ENCODE results near the gene VGF.
"Not testable (repeated sequence)": the region's sequence is repeated elsewhere in the genome, so short reads cannot be mapped to it uniquely, and the experiment has no call there.

VGF gene

DNA sequence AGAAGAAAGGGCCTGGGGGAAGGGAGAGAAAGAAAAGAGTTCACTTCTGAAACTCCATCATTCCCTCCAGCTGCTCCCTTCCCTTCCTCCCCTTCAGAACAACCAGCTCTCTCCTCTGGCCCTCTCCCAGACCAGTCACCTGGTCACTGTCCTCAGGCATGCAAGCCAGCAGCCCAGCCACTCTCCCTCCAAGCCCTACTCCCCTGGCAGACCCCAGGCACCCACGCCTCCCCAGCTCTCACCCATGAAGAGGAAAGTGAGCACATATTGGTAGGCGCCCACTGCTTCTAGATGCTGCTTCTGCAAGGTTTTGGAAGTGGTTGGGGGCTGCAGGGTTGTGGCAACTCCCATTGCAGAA is 35.1 kb upstream of the VGF start:
- no peaks in the 10 kb centered on the region for H3K9me3 ChIP-seq
- H3K4me3 ChIP-seq: no peak overlapping the region
- in situ Hi-C loops (cut with MboI; ENCODE audit: low sequenced_read_pairs): no loop called here
- H3K27me3 ChIP-seq (ENCODE audit: low read depth): no peaks in the 10 kb centered on the region
- H3K4me1 ChIP-seq: no peaks in the 10 kb centered on the region
- no peaks in the 10 kb centered on the region for H3K36me3 ChIP-seq (replicated peaks)
- no peak for DNase-seq (ENCODE audit: low spot score in 2 of 2)

- H3K9me3 ChIP-seq; in situ Hi-C loops (cut with MboI; ENCODE audit: low sequenced_read_pairs); H3K4me1 ChIP-seq; DNase-seq (ENCODE audit: low spot score in 2 of 2); H3K36me3 ChIP-seq (replicated peaks); H3K27me3 ChIP-seq (ENCODE audit: low read depth); H3K4me3 ChIP-seq: not testable (repeated sequence)
Measured at GRCh38 chr7:101199522-101199921, 34.2 kb upstream of the VGF start.

GRCh38 chr7:101198476-101198875 is 33.1 kb upstream of the VGF start:
- H3K4me3 ChIP-seq: no peak overlapping the region
- DNase-seq (ENCODE audit: low spot score in 2 of 2): no peak
- H3K36me3 ChIP-seq (replicated peaks): no peaks in the 10 kb centered on the region
- H3K9me3 ChIP-seq: no peaks in the 10 kb centered on the region
- no peaks in the 10 kb centered on the region for H3K4me1 ChIP-seq
- H3K27me3 ChIP-seq (ENCODE audit: low read depth): no peaks in the 10 kb centered on the region
- in situ Hi-C loops (cut with MboI; ENCODE audit: low sequenced_read_pairs): no loop called here

DNA sequence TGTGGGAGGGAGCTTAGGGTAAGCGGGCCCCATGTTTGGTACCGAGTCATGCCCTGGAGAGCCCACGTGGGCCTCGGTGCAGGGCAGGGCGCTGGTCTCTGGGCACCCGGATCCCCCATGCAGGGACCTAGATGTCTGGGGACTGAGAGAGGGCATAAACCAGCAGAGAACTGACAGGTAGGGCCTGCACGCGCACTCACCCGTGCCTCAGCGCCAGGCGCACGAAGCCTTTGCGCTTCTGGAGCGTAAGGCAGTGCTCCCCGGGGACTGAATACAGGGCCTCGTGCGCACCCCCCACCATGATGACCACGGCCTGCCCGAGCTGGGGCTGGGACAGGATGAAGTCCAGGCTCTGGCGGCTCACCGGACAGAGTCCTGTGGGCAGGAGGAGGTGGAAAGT is 32.6 kb upstream of the VGF start:
- H3K4me1 ChIP-seq: no peaks in the 10 kb centered on the region

GRCh38 chr7:101195884-101196283 is 30.5 kb upstream of the VGF start:
- H3K27me3 ChIP-seq (ENCODE audit: low read depth): no peaks in the 10 kb centered on the region
- no peak for DNase-seq (ENCODE audit: low spot score in 2 of 2)
- in situ Hi-C loops (cut with MboI; ENCODE audit: low sequenced_read_pairs): no loop called here
- H3K4me1 ChIP-seq: no peaks in the 10 kb centered on the region
- no peak overlapping the region for H3K4me3 ChIP-seq
- no peaks in the 10 kb centered on the region for H3K9me3 ChIP-seq
- no peaks in the 10 kb centered on the region for H3K36me3 ChIP-seq (replicated peaks)

More for the DNA sequence above, 32.6 kb upstream of the VGF start:
- H3K9me3 ChIP-seq: no peaks in the 10 kb centered on the region
- DNase-seq (ENCODE audit: low spot score in 2 of 2): no peak
- H3K36me3 ChIP-seq (replicated peaks): no peaks in the 10 kb centered on the region
- H3K27me3 ChIP-seq (ENCODE audit: low read depth): no peaks in the 10 kb centered on the region
- H3K4me3 ChIP-seq: no peak overlapping the region
- in situ Hi-C loops (cut with MboI; ENCODE audit: low sequenced_read_pairs): no loop called here

DNA sequence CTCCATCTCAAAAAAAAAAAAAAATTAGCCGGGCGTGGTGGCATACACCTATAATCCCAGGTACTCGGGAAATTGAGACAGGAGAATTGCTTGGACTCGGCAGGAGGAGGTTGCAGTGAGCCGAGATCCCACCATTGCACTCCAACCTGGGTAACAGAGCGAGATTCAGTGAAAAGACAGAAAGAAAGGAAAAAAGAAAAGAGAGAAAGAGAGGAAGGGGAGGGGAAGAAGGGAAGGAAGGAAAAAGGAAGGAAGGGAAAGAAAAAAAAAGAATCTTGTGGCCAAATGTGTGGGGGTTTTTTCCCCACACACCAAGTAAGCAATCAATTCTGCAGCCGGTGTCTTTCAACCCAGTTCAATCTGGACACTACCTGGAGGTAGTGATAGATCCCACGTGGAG is 23.7 kb upstream of the VGF start:
- Histone ChIP-seq H3K36me3 (replicated peaks) (no peaks in the 10 kb centered on the region), H3K4me1 (no peaks in the 10 kb centered on the region), H3K4me3 (no peak overlapping the region), H3K27me3 (ENCODE audit: low read depth) (no peaks in the 10 kb centered on the region), H3K9me3 (no peaks in the 10 kb centered on the region)
- in situ Hi-C loops (cut with MboI; ENCODE audit: low sequenced_read_pairs): no loop called here
- no peak for DNase-seq (ENCODE audit: low spot score in 2 of 2)

DNA sequence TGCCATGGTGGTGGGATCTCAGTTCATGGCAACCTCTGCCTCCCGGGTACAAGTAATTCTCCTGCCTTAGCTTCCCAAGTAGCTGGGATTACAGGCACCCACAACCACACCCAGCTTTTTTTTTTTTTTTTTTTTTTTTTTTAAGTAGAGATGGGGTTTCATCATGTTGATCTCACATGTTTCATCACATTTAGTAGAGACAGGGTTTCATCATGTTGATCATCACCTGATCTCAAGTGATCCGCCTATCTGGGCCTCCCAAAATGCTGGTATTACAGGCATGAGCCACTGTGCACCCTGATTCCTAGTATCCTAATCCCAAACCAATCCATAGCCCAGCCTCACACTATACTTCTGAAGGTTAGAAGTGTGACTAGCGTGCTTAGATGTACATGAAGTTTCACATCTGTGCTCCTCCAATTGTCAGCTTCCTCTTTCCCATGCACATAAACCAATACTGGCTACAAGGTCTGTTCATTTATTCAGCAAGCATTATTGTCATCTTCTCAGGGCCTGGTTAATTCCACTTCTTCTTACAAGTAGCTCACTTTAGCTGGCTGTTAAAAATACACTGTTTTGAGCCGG is 21.6 kb upstream of the VGF start:
- Histone ChIP-seq H3K4me1 (no peaks in the 10 kb centered on the region), H3K4me3 (no peak overlapping the region), H3K27me3 (ENCODE audit: low read depth) (no peaks in the 10 kb centered on the region), H3K9me3 (no peaks in the 10 kb centered on the region), H3K36me3 (replicated peaks) (no peaks in the 10 kb centered on the region)
- DNase-seq (ENCODE audit: low spot score in 2 of 2): no peak
- in situ Hi-C loops (cut with MboI; ENCODE audit: low sequenced_read_pairs): no loop called here

DNA sequence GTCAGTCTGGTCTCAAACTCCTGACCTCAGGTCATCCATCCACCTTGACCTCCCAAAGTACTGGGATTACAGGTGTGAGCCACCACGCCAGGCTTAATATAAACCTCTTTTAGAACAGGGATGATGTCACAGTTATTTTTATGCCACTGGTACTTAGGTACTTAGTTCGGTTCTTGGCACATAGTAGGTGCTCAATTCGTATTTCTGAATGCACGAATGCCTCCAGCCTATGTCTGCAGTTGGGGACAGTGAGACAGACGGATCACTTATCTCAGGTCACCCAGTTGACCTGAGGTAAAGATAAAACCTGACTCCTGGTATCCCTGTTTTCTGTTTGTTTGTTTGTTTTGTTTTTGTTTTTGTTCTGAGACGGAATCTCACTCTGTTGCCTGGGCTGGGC is 20.8 kb upstream of the VGF start:
- H3K9me3 ChIP-seq: no peaks in the 10 kb centered on the region
- no peaks in the 10 kb centered on the region for H3K36me3 ChIP-seq (replicated peaks)
- H3K27me3 ChIP-seq (ENCODE audit: low read depth): no peaks in the 10 kb centered on the region
- no peak for DNase-seq (ENCODE audit: low spot score in 2 of 2)
- H3K4me3 ChIP-seq: no peak overlapping the region
- in situ Hi-C loops (cut with MboI; ENCODE audit: low sequenced_read_pairs): no loop called here
- no peaks in the 10 kb centered on the region for H3K4me1 ChIP-seq

DNA sequence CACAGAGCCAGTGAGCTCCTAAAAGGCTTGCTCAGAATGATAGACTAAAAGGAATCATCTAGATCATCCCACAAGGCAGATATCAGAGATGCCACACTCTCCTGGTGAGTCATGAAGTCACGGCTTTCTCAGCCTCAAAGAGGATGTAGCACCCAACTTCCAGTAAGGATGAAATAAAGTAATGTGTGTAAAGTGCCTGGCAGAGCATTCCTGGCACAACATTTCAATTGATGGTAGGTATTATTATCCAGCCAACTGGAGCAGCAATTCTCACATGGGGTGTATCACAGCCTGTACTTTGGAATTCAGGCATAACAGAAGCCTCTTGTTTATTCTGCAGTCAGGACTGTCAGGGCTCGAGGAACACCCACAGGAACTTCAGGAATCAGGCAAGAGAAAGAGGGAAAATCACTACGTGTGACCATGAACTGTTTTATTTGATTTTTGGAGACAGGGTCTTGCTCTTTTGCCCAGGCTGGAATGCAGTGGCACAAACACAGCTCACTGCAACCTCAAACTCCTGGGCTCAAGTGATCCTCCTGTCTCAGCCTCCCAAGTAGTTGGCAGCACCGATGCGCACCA is 20.0 kb upstream of the VGF start:
- no peaks in the 10 kb centered on the region for H3K4me1 ChIP-seq
- in situ Hi-C loops (cut with MboI; ENCODE audit: low sequenced_read_pairs): no loop called here
- DNase-seq (ENCODE audit: low spot score in 2 of 2): no peak
- peaks cover 4% of the 10 kb centered on the region for H3K27me3 ChIP-seq (ENCODE audit: low read depth)
- H3K4me3 ChIP-seq: no peak overlapping the region
- no peaks in the 10 kb centered on the region for H3K9me3 ChIP-seq
- no peaks in the 10 kb centered on the region for H3K36me3 ChIP-seq (replicated peaks)

- Histone ChIP-seq H3K4me3 (peak within 1 kb of the TSS; percentile 17), H3K4me1 (no peaks in the 10 kb centered on the region), H3K27me3 (ENCODE audit: low read depth) (peaks cover 21% of the 10 kb centered on the region), H3K36me3 (replicated peaks) (no peaks in the 10 kb centered on the region), H3K9me3 (no peaks in the 10 kb centered on the region)
- in situ Hi-C loops (cut with MboI; ENCODE audit: low sequenced_read_pairs): no loop called here
- DNase-seq (ENCODE audit: low spot score in 2 of 2): peak in 1 of 2 experiments; percentile 31
Measured at GRCh38 chr7:101180130-101180755, 14.9 kb upstream of the VGF start, which contains the start of gene NAT16. Gene NAT16, minus strand, starts transcription at chr7:101180293. Its CDS starts 5,486 bp downstream, at chr7:101174807.

DNA sequence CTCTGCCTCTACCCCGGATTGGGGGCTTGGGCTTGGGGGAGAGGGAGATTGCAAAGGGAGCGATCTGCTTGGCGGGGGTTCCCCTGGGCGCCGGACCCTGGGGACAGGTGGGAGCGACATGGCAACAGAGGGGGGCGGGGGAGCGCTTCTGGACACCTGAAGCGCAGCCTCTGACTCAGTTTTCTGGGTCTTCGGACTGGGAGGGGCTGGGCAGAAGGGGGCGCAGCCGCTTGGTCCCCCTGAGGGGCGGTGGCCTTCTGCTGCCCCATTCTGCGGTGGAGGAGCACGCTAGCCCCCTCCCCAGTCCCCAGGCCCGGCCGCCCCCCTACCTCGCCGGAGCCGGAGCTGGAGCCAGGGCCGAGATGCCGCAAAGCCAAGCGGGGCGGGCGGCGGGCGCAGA is 14.3 kb upstream of the VGF start:
- Histone ChIP-seq H3K4me3 (peak overlapping the region; percentile 17), H3K27me3 (ENCODE audit: low read depth) (peaks cover 21% of the 10 kb centered on the region), H3K9me3 (no peaks in the 10 kb centered on the region), H3K4me1 (no peaks in the 10 kb centered on the region), H3K36me3 (replicated peaks) (no peaks in the 10 kb centered on the region)
- no peak for DNase-seq (ENCODE audit: low spot score in 2 of 2)
- in situ Hi-C loops (cut with MboI; ENCODE audit: low sequenced_read_pairs): no loop called here

GRCh38 chr7:101179117-101179516 is 13.7 kb upstream of the VGF start:
- peak; percentile 44 to 71 for DNase-seq (ENCODE audit: low spot score in 2 of 2)
- in situ Hi-C loops (cut with MboI; ENCODE audit: low sequenced_read_pairs): no loop called here
- H3K4me3 ChIP-seq: no peak overlapping the region
- H3K4me1 ChIP-seq: no peaks in the 10 kb centered on the region; the same call in 1 of the 2 replicates
- no peaks in the 10 kb centered on the region for H3K9me3 ChIP-seq
- peaks cover 25% of the 10 kb centered on the region for H3K27me3 ChIP-seq (ENCODE audit: low read depth)
- no peaks in the 10 kb centered on the region for H3K36me3 ChIP-seq (replicated peaks)

DNA sequence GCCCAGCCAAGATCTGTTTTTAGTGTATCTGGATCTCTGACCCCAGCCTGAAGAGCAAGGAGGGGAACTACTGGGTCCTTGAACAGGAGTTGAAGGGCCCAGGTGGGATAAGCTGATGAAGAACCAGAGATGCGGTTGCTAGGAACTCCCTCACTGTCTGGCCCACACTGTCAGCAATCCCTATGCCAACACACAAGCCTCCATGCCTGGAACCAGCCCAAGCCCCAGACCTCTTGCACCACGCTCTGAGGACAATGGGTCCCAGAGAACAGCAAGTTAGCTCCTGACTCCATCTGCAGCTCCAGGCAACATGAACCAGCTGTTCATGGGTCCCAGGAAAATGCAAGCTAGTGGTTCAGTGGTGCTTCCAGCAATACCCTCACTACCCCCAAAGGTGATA is 12.3 kb upstream of the VGF start:
- in situ Hi-C loops (cut with MboI; ENCODE audit: low sequenced_read_pairs): no loop called here
- H3K4me3 ChIP-seq: no peak overlapping the region
- H3K27me3 ChIP-seq (ENCODE audit: low read depth): peaks cover 40% of the 10 kb centered on the region
- H3K36me3 ChIP-seq (replicated peaks): no peaks in the 10 kb centered on the region
- no peaks in the 10 kb centered on the region for H3K9me3 ChIP-seq
- DNase-seq (ENCODE audit: low spot score in 2 of 2): no peak
- H3K4me1 ChIP-seq: no peaks in the 10 kb centered on the region; the same call in 1 of the 2 replicates

DNA sequence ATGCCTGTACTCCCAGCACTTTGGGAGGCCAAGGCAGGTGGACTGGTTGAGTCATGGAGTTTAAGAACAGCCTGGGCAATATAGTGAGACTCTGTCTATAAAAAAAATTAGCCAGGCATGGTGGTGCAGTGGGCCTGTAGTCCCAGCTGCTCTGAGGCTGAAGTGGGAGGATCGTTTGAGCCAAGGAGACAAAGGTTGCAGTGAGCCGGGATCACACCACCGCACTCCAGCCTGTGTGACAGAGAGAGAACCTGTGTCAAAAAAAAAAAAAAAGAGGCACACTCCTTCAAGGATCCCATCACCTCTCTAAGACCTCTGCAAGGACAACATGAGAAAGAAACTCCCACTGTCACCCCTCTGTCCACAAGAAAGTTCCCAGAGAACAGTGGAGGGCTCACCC is 10.3 kb upstream of the VGF start:
- Histone ChIP-seq H3K36me3 (replicated peaks) (no peaks in the 10 kb centered on the region), H3K4me1 (no peaks in the 10 kb centered on the region; the same call in 1 of the 2 replicates), H3K4me3 (no peak overlapping the region), H3K9me3 (no peaks in the 10 kb centered on the region), H3K27me3 (ENCODE audit: low read depth) (peaks cover 59% of the 10 kb centered on the region)
- DNase-seq (ENCODE audit: low spot score in 2 of 2): no peak
- in situ Hi-C loops (cut with MboI; ENCODE audit: low sequenced_read_pairs): no loop called here

All from HAP-1 (cell line).